PC-9 (cell line): Measurements from ENCODE around the gene B4GALNT1. TPM values are rescaled to one million over a fixed set of nuclear protein-coding genes. Genes with fewer than 3 reads are reported as not detected.
"Not testable (repeated sequence)": the region's sequence is repeated elsewhere in the genome, so short reads cannot be mapped to it uniquely, and the experiment has no call there.

ENCODE experiments used
- BruUV-seq: library from RNA; stranded (reverse); fragments of 400-500 nt; replicated peaks from 2 replicates; lab custom pipeline; 2021; lab: Mats Ljungman, UMichigan
- CTCF ChIA-PET: fragments of 300-600 bp; sonication (Branson Sonifier 250); formaldehyde crosslinking; loops from one replicate; lab custom pipeline; 2022; ENCODE audit warnings: antibody characterized with exemption; lab: Charles Lee
- POLR2A ChIA-PET: fragments of 300-600 bp; sonication (Branson Sonifier 250); formaldehyde crosslinking; loops from one replicate; lab custom pipeline; 2022; ENCODE audit warnings: antibody characterized with exemption; ENCODE audit not compliant: unreplicated experiment; lab: Charles Lee
- DNase-seq, 2 experiments: peaks; one replicate each; pipeline versions ENCODE4 v3.0.0 to v3.0.0-alpha.2; 2015 to 2022; ENCODE audit warnings: mixed read lengths in 1 of 2
- H2AFZ ChIP-seq: fragments of 200-600 bp; sonication (generic); 2 replicates; pipeline ENCODE4 v1.8.1; 2017; ENCODE audit warnings: antibody characterized with exemption
- H3F3A ChIP-seq: fragments of 200-600 bp; sonication (generic); 2 replicates; pipeline ENCODE4 v1.8.1; 2017; ENCODE audit warnings: antibody characterized with exemption, mild to moderate bottlenecking, low read depth; ENCODE audit not compliant: insufficient read depth
- H3K27ac ChIP-seq: fragments of 200-600 bp; sonication (generic); 2 replicates; pipeline ENCODE4 v1.6.1; 2016; ENCODE audit warnings: mixed run types
- H3K27me3 ChIP-seq: fragments of 200-600 bp; sonication (generic); 2 replicates; pipeline ENCODE4 v1.6.1; 2016; ENCODE audit warnings: low read depth, mixed run types; ENCODE audit not compliant: insufficient read depth
- H3K36me3 ChIP-seq: fragments of 200-600 bp; sonication (generic); 2 replicates; pipeline ENCODE4 v1.6.1; 2016; ENCODE audit warnings: low read depth, mixed run types
- H3K4me1 ChIP-seq: fragments of 200-600 bp; sonication (generic); replicated peaks from 2 replicates; pipeline ENCODE4 v1.6.1; 2016; ENCODE audit warnings: mixed run types; ENCODE audit not compliant: insufficient read depth
- H3K4me2 ChIP-seq: fragments of 200-600 bp; sonication (generic); 2 replicates; pipeline ENCODE4 v1.6.1; 2017; ENCODE audit warnings: mixed run types
- H3K4me3 ChIP-seq: fragments of 200-600 bp; sonication (generic); 2 replicates; pipeline ENCODE4 v1.6.1; 2016; ENCODE audit warnings: mixed run types
- H3K79me2 ChIP-seq: fragments of 200-600 bp; sonication (generic); 2 replicates; pipeline ENCODE4 v1.6.1; 2017; ENCODE audit warnings: low read depth, mixed run types
- H3K9me2 ChIP-seq: fragments of 200-600 bp; sonication (generic); 2 replicates; pipeline ENCODE4 v1.8.1; 2017; ENCODE audit warnings: mild to moderate bottlenecking; ENCODE audit not compliant: insufficient read depth
- H3K9me3 ChIP-seq: fragments of 200-600 bp; sonication (generic); 2 replicates; pipeline ENCODE4 v1.8.1; 2016; ENCODE audit warnings: low read depth; ENCODE audit not compliant: insufficient read depth
- H4K20me1 ChIP-seq: fragments of 200-600 bp; sonication (generic); 2 replicates; pipeline ENCODE4 v1.8.1; 2017; ENCODE audit not compliant: insufficient read depth
- EZH2 ChIP-seq: fragments of 200-600 bp; sonication (generic); IDR thresholded peaks from 2 replicates; pipeline ENCODE4 v1.8.0; 2017; ENCODE audit warnings: antibody characterized with exemption, low read depth
- intact Hi-C: fragments of 100-400 bp; cut with micrococcal nuclease; formaldehyde crosslinking; loops from one replicate; pipeline ENCODE4 v1.10.0; 2022; ENCODE audit not compliant: unreplicated experiment
- total RNA-seq: library from RNA; stranded (reverse); gene quantifications from 2 replicates; pipeline ENCODE4 v1.2.3, GENCODE V29; 2021
- TF ChIP-seq, protein P1 (sequence below): fragments of 200-600 bp; sonication (generic); conservative IDR thresholded peaks from 2 replicates; pipeline ENCODE4 v1.6.1; 2017; ENCODE audit warnings: mixed run types, antibody characterized with exemption, mild to moderate bottlenecking, moderate library complexity

B4GALNT1 gene
- total RNA-seq, 1 experiment from 2014 or later, result 15.0 TPM

GRCh38 chr12:57591782-57592325 is 41.1 kb downstream of the B4GALNT1 start:
- DNase-seq, result no peak
- POLR2A ChIA-PET, result interaction anchor here (0.6 kb wide), 1 partner anchor 36 kb away, joined by 3 read pairs; no protein-coding TSS in a partner anchor
- CTCF ChIA-PET, result interaction anchor here (1.3 kb wide), 1 partner anchor 8 kb away, joined by 4 read pairs; no protein-coding TSS in a partner anchor
- Histone ChIP-seq H3K79me2 (peaks cover 23% of the 10 kb centered on the region), H3K27ac (no peak overlapping the region), H3K9me2 (no peaks in the 10 kb centered on the region), H3K4me3 (peak overlapping the region; percentile 97), H3K27me3 (peaks cover 10% of the 10 kb centered on the region), H2AFZ (peak overlapping the region; percentile 99), H3K9me3 (no peaks in the 10 kb centered on the region), H3K36me3 (peaks cover 18% of the 10 kb centered on the region), H3K4me2 (peak overlapping the region; percentile 95), H4K20me1 (no peaks in the 10 kb centered on the region), H3F3A (no peaks in the 10 kb centered on the region), H3K4me1 (peaks cover 15% of the 10 kb centered on the region)
- BruUV-seq, result TSS peak; percentile 55
- intact Hi-C loops, result loop anchor here (1.0 to 10.0 kb wide), 3 partner anchors 12 to 133 kb away; partner anchors contain the start of genes DCTN2 and DTX3
- TF ChIP-seq, protein P1, sequence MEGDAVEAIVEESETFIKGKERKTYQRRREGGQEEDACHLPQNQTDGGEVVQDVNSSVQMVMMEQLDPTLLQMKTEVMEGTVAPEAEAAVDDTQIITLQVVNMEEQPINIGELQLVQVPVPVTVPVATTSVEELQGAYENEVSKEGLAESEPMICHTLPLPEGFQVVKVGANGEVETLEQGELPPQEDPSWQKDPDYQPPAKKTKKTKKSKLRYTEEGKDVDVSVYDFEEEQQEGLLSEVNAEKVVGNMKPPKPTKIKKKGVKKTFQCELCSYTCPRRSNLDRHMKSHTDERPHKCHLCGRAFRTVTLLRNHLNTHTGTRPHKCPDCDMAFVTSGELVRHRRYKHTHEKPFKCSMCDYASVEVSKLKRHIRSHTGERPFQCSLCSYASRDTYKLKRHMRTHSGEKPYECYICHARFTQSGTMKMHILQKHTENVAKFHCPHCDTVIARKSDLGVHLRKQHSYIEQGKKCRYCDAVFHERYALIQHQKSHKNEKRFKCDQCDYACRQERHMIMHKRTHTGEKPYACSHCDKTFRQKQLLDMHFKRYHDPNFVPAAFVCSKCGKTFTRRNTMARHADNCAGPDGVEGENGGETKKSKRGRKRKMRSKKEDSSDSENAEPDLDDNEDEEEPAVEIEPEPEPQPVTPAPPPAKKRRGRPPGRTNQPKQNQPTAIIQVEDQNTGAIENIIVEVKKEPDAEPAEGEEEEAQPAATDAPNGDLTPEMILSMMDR, result no peak
- TF ChIP-seq EZH2, result no peak

DNA sequence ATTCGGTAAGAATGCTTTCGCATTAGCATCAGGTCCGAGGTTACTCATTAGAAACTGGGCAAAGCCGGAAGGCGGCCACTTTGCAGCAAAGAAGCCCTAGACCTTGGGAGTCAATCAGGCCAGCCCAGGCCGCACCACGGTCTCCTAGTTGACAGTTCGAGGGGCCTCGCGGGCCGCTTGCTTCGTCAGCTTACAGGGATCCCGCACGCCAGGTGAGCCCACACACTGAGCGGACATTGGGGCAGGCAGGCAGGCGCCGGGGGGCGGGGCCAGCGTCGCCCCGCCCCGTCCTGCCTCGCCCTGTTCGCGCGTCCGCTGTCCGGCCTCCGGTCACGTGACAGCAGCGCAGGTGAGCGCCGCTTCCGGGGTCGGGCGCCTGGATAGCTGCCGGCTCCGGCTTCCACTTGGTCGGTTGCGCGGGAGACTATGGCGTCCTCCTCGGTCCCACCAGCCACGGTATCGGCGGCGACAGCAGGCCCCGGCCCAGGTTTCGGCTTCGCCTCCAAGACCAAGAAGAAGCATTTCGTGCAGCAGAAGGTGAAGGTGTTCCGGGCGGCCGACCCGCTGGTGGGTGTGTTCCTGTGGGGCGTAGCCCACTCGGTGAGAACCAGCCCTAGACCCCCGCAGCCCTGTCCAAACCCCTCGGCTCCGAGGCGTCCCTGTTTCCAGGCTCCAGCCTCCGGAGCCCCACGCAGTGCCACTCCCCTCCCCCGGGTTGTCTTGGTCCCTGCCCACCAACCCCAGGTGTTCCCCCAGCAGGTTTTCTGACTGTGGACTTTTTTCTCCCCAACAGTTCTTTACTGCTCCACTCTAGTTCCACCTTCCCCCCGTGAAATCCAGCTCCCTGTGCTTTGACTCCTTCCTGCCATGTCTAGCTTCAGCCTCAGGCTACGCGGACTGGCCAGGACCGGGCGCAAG is 41.9 kb downstream of the B4GALNT1 start, which contains the start of gene PIP4K2C:
PIP4K2C (plus strand) TSS at position 329 of the 918 bp plus-strand sequence; CDS start at position 427, 98 bp downstream.
- Histone ChIP-seq H3K79me2 (peaks cover 23% of the 10 kb centered on the region), H3K4me1 (peaks cover 15% of the 10 kb centered on the region), H3K27me3 (peaks cover 13% of the 10 kb centered on the region), H3K9me3 (no peaks in the 10 kb centered on the region), H2AFZ (peak within 1 kb of the TSS; percentile 99), H3K27ac (no peak within 1 kb of the TSS), H3K36me3 (peaks cover 13% of the 10 kb centered on the region), H3K4me3 (peak within 1 kb of the TSS; percentile 97), H3K4me2 (peak within 1 kb of the TSS; percentile 95), H4K20me1 (no peaks in the 10 kb centered on the region), H3F3A (no peaks in the 10 kb centered on the region), H3K9me2 (no peaks in the 10 kb centered on the region)
- DNase-seq, result peak; percentile 76 to 86
- TF ChIP-seq, protein P1, result no peak
- no peak for TF ChIP-seq EZH2
- intact Hi-C loops, result loop anchor here (1.0 to 10.0 kb wide), 3 partner anchors 13 to 134 kb away; partner anchors contain the start of genes DCTN2 and DTX3
- ChIA-PET CTCF (interaction anchor here (0.6 to 1.3 kb wide), 2 partner anchors 8 to 584 kb away, joined by 4 to 17 read pairs; no protein-coding TSS in a partner anchor), POLR2A (interaction anchor here (0.6 kb wide), 1 partner anchor 44 kb away, joined by 6 read pairs; the partner anchor contains the start of gene DCTN2)
- BruUV-seq, result no TSS peak

GRCh38 chr12:57590479-57590863 is 42.5 kb downstream of the B4GALNT1 start:
- H3F3A ChIP-seq, result no peaks in the 10 kb centered on the region
- CTCF ChIA-PET, result no interaction called here
- no peak overlapping the region for H3K27ac ChIP-seq
- peak overlapping the region; percentile 97 for H3K4me3 ChIP-seq
- peaks cover 15% of the 10 kb centered on the region for H3K4me1 ChIP-seq
- TF ChIP-seq EZH2, result no peak
- TF ChIP-seq, protein P1, result no peak
- H3K9me2 ChIP-seq, result no peaks in the 10 kb centered on the region
- no peaks in the 10 kb centered on the region for H3K9me3 ChIP-seq
- H2AFZ ChIP-seq, result peak overlapping the region; percentile 99
- H3K4me2 ChIP-seq, result peak overlapping the region; percentile 95
- no peaks in the 10 kb centered on the region for H4K20me1 ChIP-seq
- DNase-seq, result no peak
- intact Hi-C loops, result loop anchor here (2.0 to 10.0 kb wide), 2 partner anchors 44 to 134 kb away; partner anchors contain the start of gene DCTN2
- peaks cover 16% of the 10 kb centered on the region for H3K27me3 ChIP-seq
- TSS peak; percentile 25 for BruUV-seq
- H3K36me3 ChIP-seq, result peaks cover 13% of the 10 kb centered on the region
- H3K79me2 ChIP-seq, result peaks cover 23% of the 10 kb centered on the region
- POLR2A ChIA-PET, result no interaction called here

- H4K20me1 ChIP-seq, CTCF ChIA-PET, H2AFZ ChIP-seq, H3K27ac ChIP-seq, intact Hi-C loops, H3F3A ChIP-seq, H3K9me3 ChIP-seq, H3K4me3 ChIP-seq, H3K9me2 ChIP-seq, BruUV-seq, H3K4me2 ChIP-seq, POLR2A ChIA-PET, H3K36me3 ChIP-seq, DNase-seq: not testable (repeated sequence)
- peaks cover 23% of the 10 kb centered on the region for H3K79me2 ChIP-seq
- H3K4me1 ChIP-seq, result peaks cover 15% of the 10 kb centered on the region
- H3K27me3 ChIP-seq, result peaks cover 28% of the 10 kb centered on the region
These were observed 43.9 kb downstream of the B4GALNT1 start for GRCh38 chr12:57588951-57589610.
